Measurements from ENCODE around the gene KCNIP2. TPM values are rescaled to one million over a fixed set of nuclear protein-coding genes. Genes with fewer than 3 reads are reported as not detected.
A peak's percentile ranks its signal among the peaks of the same experiment; 100 is the strongest.

Gene KCNIP2
- total RNA-seq, 1 donor from 2014 or later = 7.7 TPM

DNA sequence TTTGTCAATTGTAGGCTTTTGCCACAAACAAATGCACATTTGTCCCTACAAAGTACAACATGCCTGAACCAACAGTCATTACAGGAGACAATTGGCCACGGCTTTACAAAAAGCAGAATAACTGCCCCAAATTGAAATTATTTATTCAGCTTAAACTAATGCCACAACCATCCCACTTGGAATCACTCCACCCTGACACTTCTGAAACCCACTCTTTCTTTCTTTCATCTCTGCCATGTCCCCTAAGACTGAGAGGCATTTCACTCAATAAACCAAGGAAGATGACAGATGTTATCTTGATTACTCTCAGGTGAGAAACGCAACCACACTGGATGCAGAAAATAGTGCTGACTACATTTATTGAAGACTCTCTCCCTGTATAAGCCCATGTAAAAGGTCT is 57.8 kb downstream of the KCNIP2 start:
- Mint-ChIP-seq H3K27me3 (ENCODE audit: unreplicated experiment) (peaks cover 8% of the 10 kb centered on the region), H3K4me3 (ENCODE audit: unreplicated experiment) (peak overlapping the region; percentile 54), H3K36me3 (ENCODE audit: low read depth, unreplicated experiment) (peaks cover 14% of the 10 kb centered on the region), H3K4me1 (ENCODE audit: unreplicated experiment) (peaks cover 38% of the 10 kb centered on the region), H3K9me3 (ENCODE audit: unreplicated experiment) (no peaks in the 10 kb centered on the region), H3K27ac (ENCODE audit: unreplicated experiment) (no peak overlapping the region)
- no peak for TF ChIP-seq CTCF (IDR thresholded peaks at IDR 0.05; ENCODE audit: unreplicated experiment)
- no peak for DNase-seq (ENCODE audit: low spot score)

- Mint-ChIP-seq H3K27me3 (ENCODE audit: unreplicated experiment) (peaks cover 8% of the 10 kb centered on the region), H3K4me3 (ENCODE audit: unreplicated experiment) (peak overlapping the region; percentile 98), H3K9me3 (ENCODE audit: unreplicated experiment) (no peaks in the 10 kb centered on the region), H3K27ac (ENCODE audit: unreplicated experiment) (peak overlapping the region; percentile 69), H3K4me1 (ENCODE audit: unreplicated experiment) (peaks cover 38% of the 10 kb centered on the region), H3K36me3 (ENCODE audit: low read depth, unreplicated experiment) (peaks cover 14% of the 10 kb centered on the region)
- TF ChIP-seq CTCF (IDR thresholded peaks at IDR 0.05; ENCODE audit: unreplicated experiment) = no peak
- no peak for DNase-seq (ENCODE audit: low spot score)
These were observed 59.0 kb downstream of the KCNIP2 start for GRCh38 chr10:101784558-101784957.

DNA sequence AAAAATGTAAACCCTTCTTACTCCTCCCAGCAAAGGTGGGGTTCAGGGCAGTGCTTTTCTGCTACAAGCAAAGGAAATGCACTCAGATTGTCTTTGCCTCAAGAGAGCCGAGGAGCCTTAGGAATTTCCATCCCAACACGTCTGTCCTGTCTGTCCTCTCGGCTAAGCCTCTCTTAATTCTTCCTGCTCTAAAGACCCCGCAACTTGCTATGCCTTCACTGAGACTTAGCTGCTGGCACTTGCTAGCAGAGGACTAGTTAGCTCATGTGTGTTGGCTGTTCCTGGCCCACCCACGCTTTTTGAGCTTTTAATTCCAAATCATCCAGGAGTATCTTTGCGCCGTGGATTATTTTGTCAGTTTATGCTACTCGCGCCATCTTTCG is 59.9 kb downstream of the KCNIP2 start:
- peak overlapping the region; percentile 98 for H3K4me3 Mint-ChIP-seq (ENCODE audit: unreplicated experiment)
- peaks cover 11% of the 10 kb centered on the region for H3K27me3 Mint-ChIP-seq (ENCODE audit: unreplicated experiment)
- H3K4me1 Mint-ChIP-seq (ENCODE audit: unreplicated experiment) = peaks cover 41% of the 10 kb centered on the region
- peaks cover 14% of the 10 kb centered on the region for H3K36me3 Mint-ChIP-seq (ENCODE audit: low read depth, unreplicated experiment)
- no peaks in the 10 kb centered on the region for H3K9me3 Mint-ChIP-seq (ENCODE audit: unreplicated experiment)
- no peak for DNase-seq (ENCODE audit: low spot score)
- H3K27ac Mint-ChIP-seq (ENCODE audit: unreplicated experiment) = peak overlapping the region; percentile 69
- no peak for TF ChIP-seq CTCF (IDR thresholded peaks at IDR 0.05; ENCODE audit: unreplicated experiment)

GRCh38 chr10:101782811-101783735 is 60.5 kb downstream of the KCNIP2 start, which contains the start of gene NPM3:
Gene NPM3, minus strand, starts transcription at chr10:101783446. Its CDS starts 56 bp downstream, at chr10:101783390.
- peaks cover 14% of the 10 kb centered on the region for H3K36me3 Mint-ChIP-seq (ENCODE audit: low read depth, unreplicated experiment)
- TF ChIP-seq CTCF (IDR thresholded peaks at IDR 0.05; ENCODE audit: unreplicated experiment) = no peak
- H3K9me3 Mint-ChIP-seq (ENCODE audit: unreplicated experiment) = no peaks in the 10 kb centered on the region
- peak; percentile 85 for DNase-seq (ENCODE audit: low spot score)
- peaks cover 11% of the 10 kb centered on the region for H3K27me3 Mint-ChIP-seq (ENCODE audit: unreplicated experiment)
- H3K27ac Mint-ChIP-seq (ENCODE audit: unreplicated experiment) = peak within 1 kb of the TSS; percentile 69
- H3K4me1 Mint-ChIP-seq (ENCODE audit: unreplicated experiment) = peaks cover 42% of the 10 kb centered on the region
- H3K4me3 Mint-ChIP-seq (ENCODE audit: unreplicated experiment) = peak within 1 kb of the TSS; percentile 98

All from endothelial cell (in vitro differentiated cells).